NCI-H1694 treated with DMSO at 0.1 percent for 48 hours (cell line): ENCODE results near the gene PRKAA1.
"Not testable (repeated sequence)": the region's sequence is repeated elsewhere in the genome, so short reads cannot be mapped to it uniquely, and the experiment has no call there.

Experiments used
- DNase-seq: peaks from one replicate; lab custom pipeline; 2025; lab: John Stamatoyannopoulos, UW

The PRKAA1 gene

DNA sequence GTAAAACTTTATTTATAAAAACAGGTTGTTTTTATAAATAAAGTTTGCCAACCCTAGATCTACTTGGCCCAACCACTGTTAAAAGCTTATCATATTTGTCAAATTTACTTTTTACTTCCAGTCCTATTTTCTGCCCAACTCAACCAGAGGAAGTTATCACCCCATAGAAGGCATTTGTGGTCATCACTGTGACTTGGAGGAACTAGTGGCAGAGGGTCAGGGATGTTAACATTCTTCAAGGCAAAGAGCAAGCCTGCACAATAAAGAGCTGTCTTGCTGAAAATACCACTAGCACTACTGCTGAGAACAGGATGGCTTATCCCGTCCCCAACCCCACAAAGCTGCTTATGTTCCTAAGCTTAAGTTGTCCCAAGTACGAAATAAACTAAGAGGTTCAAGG is 64.7 kb downstream of the PRKAA1 start:
- no peak for DNase-seq

GRCh38 chr5:40722497-40722911 is 75.7 kb downstream of the PRKAA1 start:
- DNase-seq: not testable (repeated sequence)

- no peak for DNase-seq
Observed at GRCh38 chr5:40720069-40720468, 78.1 kb downstream of the PRKAA1 start.

DNA sequence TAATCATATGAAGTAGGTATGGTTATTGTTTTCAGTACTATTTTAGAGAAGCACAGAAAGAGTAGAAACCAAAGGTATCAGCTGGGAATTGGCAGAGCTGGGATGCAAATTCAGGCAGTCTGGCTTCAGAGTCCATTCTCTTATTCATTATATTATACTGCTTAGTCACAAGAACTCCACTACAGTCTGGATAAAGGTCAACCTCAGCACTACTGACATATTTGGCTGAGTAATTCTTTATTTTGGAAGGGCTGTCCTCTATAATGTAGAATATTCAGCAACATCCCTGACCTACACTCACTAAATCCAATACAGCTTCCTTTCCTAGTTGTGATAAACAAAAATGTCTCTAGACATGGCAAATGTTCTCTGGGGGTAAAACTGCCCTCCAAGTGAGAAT is 80.9 kb downstream of the PRKAA1 start:
- no peak for DNase-seq

- DNase-seq: no peak
Observed at GRCh38 chr5:40716590-40716989, 81.6 kb downstream of the PRKAA1 start.

DNA sequence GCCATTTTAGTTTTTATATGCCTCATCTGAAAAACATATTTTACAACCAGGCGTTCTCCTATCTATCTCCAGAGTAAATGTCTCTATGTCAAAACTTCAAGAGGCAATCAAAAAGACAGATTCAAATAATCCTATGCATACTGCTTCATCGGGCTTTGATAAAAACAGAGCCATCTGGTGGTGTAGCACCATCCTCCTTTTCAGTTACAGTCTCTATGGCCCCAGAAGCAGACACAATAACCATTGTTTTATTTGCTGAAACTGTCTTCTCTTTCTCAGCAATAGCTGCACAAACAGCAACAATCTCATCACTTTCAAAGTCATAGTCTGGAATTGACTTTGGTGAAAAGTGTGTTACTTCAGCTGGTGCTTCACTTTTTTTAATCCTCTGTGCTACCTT is 82.2 kb downstream of the PRKAA1 start:
- DNase-seq: peak; percentile 11

GRCh38 chr5:40714001-40714400 is 84.2 kb downstream of the PRKAA1 start:
- no peak for DNase-seq

DNA sequence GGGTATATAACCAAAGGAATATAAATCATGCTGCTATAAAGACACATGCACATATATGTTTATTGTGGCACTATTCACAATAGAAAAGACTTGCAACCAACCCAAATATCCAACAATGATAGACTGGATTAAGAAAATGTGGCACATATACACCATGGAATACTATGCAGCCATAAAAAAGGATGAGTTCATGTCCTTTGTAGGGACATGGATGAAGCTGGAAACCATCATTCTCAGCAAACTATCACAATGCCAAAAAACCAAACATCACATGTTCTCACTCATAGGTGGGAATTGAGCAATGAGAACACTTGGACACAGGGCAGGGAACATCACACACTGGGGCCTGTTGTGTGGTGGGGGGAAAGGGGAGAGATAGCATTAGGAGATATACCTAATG is 87.6 kb downstream of the PRKAA1 start:
- DNase-seq: not testable (repeated sequence)
